Measurements from ENCODE around the gene HMGCLL1.

Gene HMGCLL1

GRCh38 chr6:55443238-55444134 lies 135.5 kb downstream of the HMGCLL1 start:
- FAIRE-seq = peak; percentile 96

DNA sequence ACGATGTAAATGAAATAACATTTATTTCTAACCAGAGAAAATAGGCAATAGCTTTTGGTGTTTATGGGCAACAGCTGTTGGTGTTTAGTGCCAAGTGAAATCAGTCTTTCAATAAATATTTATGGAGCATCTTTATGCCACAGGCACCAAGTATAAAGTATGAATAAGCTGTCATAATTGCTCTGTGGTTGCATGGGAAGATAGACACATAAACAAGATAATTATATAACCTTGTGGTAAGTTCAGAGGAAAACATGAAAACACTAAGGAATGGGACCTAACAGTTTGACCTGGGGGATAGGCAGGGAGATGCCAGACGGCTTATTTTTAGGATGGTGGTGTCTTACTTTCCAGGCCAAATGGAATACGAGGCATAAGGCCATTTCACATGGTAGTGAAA lies 140.8 kb downstream of the HMGCLL1 start:
- FAIRE-seq = no peak

DNA sequence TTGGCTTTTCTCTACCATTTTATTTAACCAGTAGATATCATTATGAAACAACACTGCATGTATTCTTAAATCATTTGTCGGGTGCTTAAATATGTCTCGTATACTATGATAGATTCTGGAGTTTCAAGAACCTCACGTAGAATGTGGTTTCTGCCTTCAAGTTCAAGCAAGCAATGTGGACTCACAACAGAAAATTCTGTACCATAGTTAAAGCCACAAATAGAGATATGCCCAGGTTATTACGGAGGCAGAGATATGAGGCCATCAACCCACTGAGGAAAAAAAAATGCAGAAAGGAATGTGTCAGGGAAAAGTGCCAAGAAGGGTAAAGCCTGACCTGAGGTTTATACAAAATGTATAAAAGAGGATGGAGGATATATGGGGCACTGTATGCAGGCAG lies 141.9 kb downstream of the HMGCLL1 start:
- no peak for FAIRE-seq

DNA sequence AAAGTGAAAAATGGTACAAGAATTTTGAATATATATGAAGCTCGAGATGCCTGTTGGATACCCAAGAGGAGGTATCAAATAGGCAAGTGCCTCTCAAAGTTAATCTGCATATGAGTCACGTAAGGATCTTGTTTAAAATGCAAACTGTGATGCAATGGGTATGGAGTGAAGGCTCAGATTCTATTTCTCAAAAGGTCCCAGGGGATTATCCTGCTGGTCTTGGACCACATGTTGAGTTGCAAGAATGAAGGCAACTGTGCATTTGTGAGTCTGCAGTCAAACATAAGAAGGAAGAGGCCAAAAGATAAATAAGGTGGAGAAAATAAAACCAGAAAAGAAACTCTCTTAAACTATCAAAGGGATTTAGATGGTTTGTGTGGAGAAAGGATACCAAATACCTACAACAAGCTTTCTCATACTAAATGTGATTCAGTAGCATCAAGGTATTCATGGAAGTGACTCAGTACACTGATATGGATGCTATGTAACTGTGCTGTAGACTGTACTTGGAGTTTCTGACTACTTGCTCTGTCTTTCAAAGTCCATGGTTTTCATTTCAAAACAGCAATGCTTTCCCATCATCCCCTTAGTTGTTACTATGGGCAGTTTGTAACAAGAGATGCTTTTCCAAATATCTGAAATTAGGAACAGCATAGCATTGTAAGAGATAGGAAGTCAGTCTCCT lies 145.4 kb downstream of the HMGCLL1 start:
- no peak for FAIRE-seq

DNA sequence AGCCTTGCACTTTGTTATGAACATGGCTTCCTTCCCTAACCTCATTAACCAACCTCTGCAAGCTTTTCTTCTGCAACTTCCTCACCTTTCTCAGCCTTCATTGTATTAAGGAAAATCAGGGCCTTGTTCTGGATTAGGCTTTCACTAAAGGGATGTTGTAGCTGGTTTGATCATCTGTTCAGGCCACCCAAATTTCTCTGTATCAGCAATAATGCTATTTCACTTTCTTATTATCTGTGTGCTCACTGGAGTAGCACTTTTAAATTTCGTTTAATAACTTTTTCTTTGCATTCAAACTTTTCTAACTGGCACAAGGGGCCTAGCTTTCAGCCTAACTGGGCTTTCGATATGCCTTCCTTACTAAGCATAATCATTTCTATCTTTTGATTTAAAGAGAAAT lies 155.1 kb downstream of the HMGCLL1 start:
- no peak for FAIRE-seq

- FAIRE-seq = no peak
Measured at GRCh38 chr6:55410674-55411073, 168.3 kb downstream of the HMGCLL1 start.

- no peak for FAIRE-seq
Measured at GRCh38 chr6:55405474-55406235, 173.3 kb downstream of the HMGCLL1 start.

GRCh38 chr6:55399351-55399750 lies 179.6 kb downstream of the HMGCLL1 start:
- no peak for FAIRE-seq

DNA sequence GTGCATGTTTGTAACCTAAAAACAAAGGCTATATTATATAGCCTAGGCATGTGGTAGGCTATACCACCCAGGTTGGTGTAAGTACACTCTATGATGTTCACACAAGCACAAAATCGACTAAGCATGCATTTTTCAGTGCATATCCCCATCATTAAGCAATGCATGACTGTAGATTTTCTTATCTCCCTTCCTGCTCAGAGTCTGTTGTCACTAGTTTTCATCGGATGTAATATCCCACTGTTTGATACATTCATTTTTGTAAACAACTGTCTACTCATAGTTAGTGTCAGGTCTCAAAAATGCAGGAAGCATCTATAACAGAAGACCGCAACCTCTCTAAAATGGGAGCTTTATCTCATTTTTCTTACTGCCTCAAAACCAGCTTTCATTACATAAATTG lies 181.0 kb downstream of the HMGCLL1 start:
- FAIRE-seq = no peak

GRCh38 chr6:55395871-55396270 lies 183.1 kb downstream of the HMGCLL1 start:
- no peak for FAIRE-seq

- FAIRE-seq = no peak
Measured at GRCh38 chr6:55388211-55388610, 190.8 kb downstream of the HMGCLL1 start.

Data from islet of Langerhans (tissue), 1 donor.